GM23338 (cell line): ENCODE measurements around the gene NFKBIZ. TPM values are rescaled to one million over a fixed set of nuclear protein-coding genes. Genes with fewer than 3 reads are reported as not detected.

Experiments used
- ATAC-seq: fragments of 200-7000 bp; cut with Tn5 transposase; 3 replicates; pipeline ENCODE4 v1.9.1; 2020
- DNase-seq: peaks from one replicate; pipeline ENCODE4 v3.0.0-alpha.2; 2015; ENCODE audit warnings: low spot score
- H2AFZ ChIP-seq: fragments of 200-600 bp; sonication (generic); 2 replicates; pipeline ENCODE4 v1.8.0; 2016; ENCODE audit warnings: antibody characterized with exemption, mild to moderate bottlenecking, moderate library complexity
- H3F3A ChIP-seq: fragments of 200-600 bp; sonication (generic); replicated peaks from 2 replicates; pipeline ENCODE4 v1.8.0; 2017; ENCODE audit warnings: antibody characterized with exemption, mixed run types, low read depth
- H3K27ac ChIP-seq: fragments of 200-600 bp; sonication (generic); 2 replicates; pipeline ENCODE4 v1.6.1; 2016; ENCODE audit warnings: low read depth
- H3K27me3 ChIP-seq: fragments of 200-600 bp; sonication (generic); 2 replicates; pipeline ENCODE4 v1.8.0; 2016; ENCODE audit warnings: mild to moderate bottlenecking, mixed run types, moderate library complexity; ENCODE audit not compliant: insufficient read depth
- H3K36me3 ChIP-seq: fragments of 200-600 bp; sonication (generic); 2 replicates; pipeline ENCODE4 v1.8.0; 2016; ENCODE audit warnings: mild to moderate bottlenecking; ENCODE audit not compliant: insufficient read depth
- H3K4me1 ChIP-seq: fragments of 200-600 bp; sonication (generic); 2 replicates; pipeline ENCODE4 v1.8.0; 2016; ENCODE audit warnings: mild to moderate bottlenecking, moderate library complexity; ENCODE audit not compliant: insufficient read depth
- H3K4me2 ChIP-seq: fragments of 200-600 bp; sonication (generic); 2 replicates; pipeline ENCODE4 v1.7.1; 2017; ENCODE audit warnings: mixed run types
- H3K4me3 ChIP-seq: fragments of 200-600 bp; sonication (generic); 2 replicates; pipeline ENCODE4 v1.6.1; 2016; ENCODE audit warnings: mixed run types
- H3K79me2 ChIP-seq: fragments of 200-600 bp; sonication (generic); replicated peaks from 2 replicates; pipeline ENCODE4 v1.8.0; 2017; ENCODE audit warnings: mild to moderate bottlenecking; ENCODE audit not compliant: insufficient read depth
- H3K9me2 ChIP-seq: fragments of 200-600 bp; sonication (generic); 2 replicates; pipeline ENCODE4 v1.8.0; 2017; ENCODE audit not compliant: insufficient read depth
- H4K20me1 ChIP-seq: fragments of 200-600 bp; sonication (generic); replicated peaks from 2 replicates; pipeline ENCODE4 v1.8.0; 2017; ENCODE audit warnings: mild to moderate bottlenecking; ENCODE audit not compliant: insufficient read depth
- H3K27ac Mint-ChIP-seq: 2 replicates; pipeline ENCODE4 v1.8.0; 2020; ENCODE audit warnings: inconsistent platforms, mild to moderate bottlenecking, moderate library complexity, mixed read lengths
- H3K27me3 Mint-ChIP-seq: 3 replicates; pipeline ENCODE4 v1.8.0; 2022; ENCODE audit warnings: low read depth, mild to moderate bottlenecking, moderate library complexity, mixed read lengths, inconsistent platforms; ENCODE audit not compliant: insufficient read depth, poor library complexity
- H3K36me3 Mint-ChIP-seq: 3 replicates; pipeline ENCODE4 v1.8.0; 2021; ENCODE audit warnings: low read depth, mild to moderate bottlenecking, inconsistent platforms, moderate library complexity, mixed read lengths
- H3K4me1 Mint-ChIP-seq: 3 replicates; pipeline ENCODE4 v1.8.0; 2020; ENCODE audit warnings: mild to moderate bottlenecking, inconsistent platforms, mixed read lengths
- H3K4me3 Mint-ChIP-seq: 3 replicates; pipeline ENCODE4 v1.8.0; 2021; ENCODE audit warnings: moderate library complexity, mild to moderate bottlenecking, inconsistent platforms, mixed read lengths
- H3K9me3 Mint-ChIP-seq: 3 replicates; pipeline ENCODE4 v1.8.0; 2020; ENCODE audit warnings: moderate library complexity, mild to moderate bottlenecking, inconsistent platforms, mixed read lengths
- CTCF ChIP-seq, 2 experiments: fragments of 200-600 bp in 1 of 2; sonication (generic) in 1 of 2; conservative IDR thresholded peaks; 2 replicates each; pipeline versions ENCODE4 v1.5.1 to v1.6.1; 2016 to 2017; ENCODE audit warnings: antibody characterized with exemption in 2 of 2, low read depth in 2 of 2, mild to moderate bottlenecking in 2 of 2, moderate library complexity in 1 of 2
- EZH2 ChIP-seq: fragments of 200-600 bp; sonication (generic); IDR thresholded peaks from one replicate; pipeline ENCODE4 v1.8.0; 2017; ENCODE audit warnings: antibody characterized with exemption, mild to moderate bottlenecking, low read depth; ENCODE audit not compliant: unreplicated experiment
- NANOG ChIP-seq: IDR thresholded peaks from 2 replicates; pipeline ENCODE4 v1.6.1; 2016; ENCODE audit warnings: antibody characterized with exemption, borderline replicate concordance
- POLR2AphosphoS5 ChIP-seq: IDR thresholded peaks from 2 replicates; pipeline ENCODE4 v1.6.1; 2016; ENCODE audit warnings: antibody characterized with exemption, low read depth
- STAT1 ChIP-seq: IDR thresholded peaks from one replicate; pipeline ENCODE4 v1.6.1; 2016; ENCODE audit warnings: antibody characterized with exemption; ENCODE audit not compliant: unreplicated experiment
- ZNF114 ChIP-seq: fragments of 250-450 bp; sonication (Bioruptor Pico); IDR thresholded peaks from 2 replicates; pipeline ENCODE4 v1.5.0; 2020; ENCODE audit warnings: mild to moderate bottlenecking, moderate library complexity
- ZNF331 ChIP-seq: fragments of 250-450 bp; sonication (Bioruptor Pico); IDR thresholded peaks from 2 replicates; pipeline ENCODE4 v1.5.0; 2020; ENCODE audit warnings: low read depth, mild to moderate bottlenecking, moderate library complexity
- polyA plus RNA-seq: library from polyadenylated mRNA; unstranded; fragments of >200 nt; fragmentation: Nextera tagmentation; extraction: Ambion mirVana; gene quantifications from 2 replicates; pipeline ENCODE4 v1.2.1, GENCODE V29; 2016
- total RNA-seq: library from RNA; depleted of rRNA; stranded (reverse); fragments of >200 nt; shearing (Covaris generic); gene quantifications from 2 replicates; pipeline ENCODE4 v1.2.3, GENCODE V29; 2014
- TF ChIP-seq, protein P1 (sequence below): IDR thresholded peaks from one replicate; pipeline ENCODE4 v1.6.1; 2018; ENCODE audit warnings: antibody characterized with exemption; ENCODE audit not compliant: unreplicated experiment
- TF ChIP-seq, protein P2 (sequence below): IDR thresholded peaks from 2 replicates; pipeline ENCODE4 v1.6.1; 2016; ENCODE audit warnings: antibody characterized with exemption
- TF ChIP-seq, protein P3 (sequence below): fragments of 250-450 bp; sonication (Bioruptor Pico); IDR thresholded peaks from 2 replicates; pipeline ENCODE4 v1.5.0; 2020; ENCODE audit warnings: mild to moderate bottlenecking, moderate library complexity

The NFKBIZ gene
- total and polyA plus RNA-seq, 2 experiments from 2014 or later, result 14.1 to 18.2 TPM

GRCh38 chr3:101862416-101863165 is 13.3 kb downstream of the NFKBIZ start:
- Mint-ChIP-seq H3K36me3 (peaks cover 37% of the 10 kb centered on the region), H3K4me1 (peaks cover 4% of the 10 kb centered on the region; the same call in 2 of the 3 replicates), H3K27me3 (peaks cover 2% of the 10 kb centered on the region), H3K4me3 (no peak overlapping the region), H3K9me3 (no peaks in the 10 kb centered on the region), H3K27ac (no peak overlapping the region)
- Histone ChIP-seq H3K4me3 (no peak overlapping the region), H3F3A (peaks cover 3% of the 10 kb centered on the region; the same call in 1 of the 2 replicates), H3K36me3 (peaks cover 22% of the 10 kb centered on the region), H3K4me1 (no peaks in the 10 kb centered on the region), H4K20me1 (peaks cover 11% of the 10 kb centered on the region; the same call in 1 of the 2 replicates), H3K27me3 (no peaks in the 10 kb centered on the region), H3K27ac (0 out of 2 replicates have a peak overlapping the region, but pooled peaks have one; percentile 20), H2AFZ (no peak overlapping the region), H3K79me2 (no peaks in the 10 kb centered on the region), H3K4me2 (no peak overlapping the region), H3K9me2 (no peaks in the 10 kb centered on the region)
- TF ChIP-seq CTCF (conservative IDR thresholded peaks at IDR 0.05; ENCODE audit: low read depth in 2 of 2) (no peak), EZH2 (no peak), NANOG (no peak), POLR2AphosphoS5 (no peak), ZNF114 (no peak), ZNF331 (CRISPR knock-in tag) (no peak), STAT1 (no peak)
- TF ChIP-seq, protein P1, sequence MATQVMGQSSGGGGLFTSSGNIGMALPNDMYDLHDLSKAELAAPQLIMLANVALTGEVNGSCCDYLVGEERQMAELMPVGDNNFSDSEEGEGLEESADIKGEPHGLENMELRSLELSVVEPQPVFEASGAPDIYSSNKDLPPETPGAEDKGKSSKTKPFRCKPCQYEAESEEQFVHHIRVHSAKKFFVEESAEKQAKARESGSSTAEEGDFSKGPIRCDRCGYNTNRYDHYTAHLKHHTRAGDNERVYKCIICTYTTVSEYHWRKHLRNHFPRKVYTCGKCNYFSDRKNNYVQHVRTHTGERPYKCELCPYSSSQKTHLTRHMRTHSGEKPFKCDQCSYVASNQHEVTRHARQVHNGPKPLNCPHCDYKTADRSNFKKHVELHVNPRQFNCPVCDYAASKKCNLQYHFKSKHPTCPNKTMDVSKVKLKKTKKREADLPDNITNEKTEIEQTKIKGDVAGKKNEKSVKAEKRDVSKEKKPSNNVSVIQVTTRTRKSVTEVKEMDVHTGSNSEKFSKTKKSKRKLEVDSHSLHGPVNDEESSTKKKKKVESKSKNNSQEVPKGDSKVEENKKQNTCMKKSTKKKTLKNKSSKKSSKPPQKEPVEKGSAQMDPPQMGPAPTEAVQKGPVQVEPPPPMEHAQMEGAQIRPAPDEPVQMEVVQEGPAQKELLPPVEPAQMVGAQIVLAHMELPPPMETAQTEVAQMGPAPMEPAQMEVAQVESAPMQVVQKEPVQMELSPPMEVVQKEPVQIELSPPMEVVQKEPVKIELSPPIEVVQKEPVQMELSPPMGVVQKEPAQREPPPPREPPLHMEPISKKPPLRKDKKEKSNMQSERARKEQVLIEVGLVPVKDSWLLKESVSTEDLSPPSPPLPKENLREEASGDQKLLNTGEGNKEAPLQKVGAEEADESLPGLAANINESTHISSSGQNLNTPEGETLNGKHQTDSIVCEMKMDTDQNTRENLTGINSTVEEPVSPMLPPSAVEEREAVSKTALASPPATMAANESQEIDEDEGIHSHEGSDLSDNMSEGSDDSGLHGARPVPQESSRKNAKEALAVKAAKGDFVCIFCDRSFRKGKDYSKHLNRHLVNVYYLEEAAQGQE, result no peak
- TF ChIP-seq, protein P2, sequence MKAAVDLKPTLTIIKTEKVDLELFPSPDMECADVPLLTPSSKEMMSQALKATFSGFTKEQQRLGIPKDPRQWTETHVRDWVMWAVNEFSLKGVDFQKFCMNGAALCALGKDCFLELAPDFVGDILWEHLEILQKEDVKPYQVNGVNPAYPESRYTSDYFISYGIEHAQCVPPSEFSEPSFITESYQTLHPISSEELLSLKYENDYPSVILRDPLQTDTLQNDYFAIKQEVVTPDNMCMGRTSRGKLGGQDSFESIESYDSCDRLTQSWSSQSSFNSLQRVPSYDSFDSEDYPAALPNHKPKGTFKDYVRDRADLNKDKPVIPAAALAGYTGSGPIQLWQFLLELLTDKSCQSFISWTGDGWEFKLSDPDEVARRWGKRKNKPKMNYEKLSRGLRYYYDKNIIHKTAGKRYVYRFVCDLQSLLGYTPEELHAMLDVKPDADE, result no peak
- TF ChIP-seq, protein P3, sequence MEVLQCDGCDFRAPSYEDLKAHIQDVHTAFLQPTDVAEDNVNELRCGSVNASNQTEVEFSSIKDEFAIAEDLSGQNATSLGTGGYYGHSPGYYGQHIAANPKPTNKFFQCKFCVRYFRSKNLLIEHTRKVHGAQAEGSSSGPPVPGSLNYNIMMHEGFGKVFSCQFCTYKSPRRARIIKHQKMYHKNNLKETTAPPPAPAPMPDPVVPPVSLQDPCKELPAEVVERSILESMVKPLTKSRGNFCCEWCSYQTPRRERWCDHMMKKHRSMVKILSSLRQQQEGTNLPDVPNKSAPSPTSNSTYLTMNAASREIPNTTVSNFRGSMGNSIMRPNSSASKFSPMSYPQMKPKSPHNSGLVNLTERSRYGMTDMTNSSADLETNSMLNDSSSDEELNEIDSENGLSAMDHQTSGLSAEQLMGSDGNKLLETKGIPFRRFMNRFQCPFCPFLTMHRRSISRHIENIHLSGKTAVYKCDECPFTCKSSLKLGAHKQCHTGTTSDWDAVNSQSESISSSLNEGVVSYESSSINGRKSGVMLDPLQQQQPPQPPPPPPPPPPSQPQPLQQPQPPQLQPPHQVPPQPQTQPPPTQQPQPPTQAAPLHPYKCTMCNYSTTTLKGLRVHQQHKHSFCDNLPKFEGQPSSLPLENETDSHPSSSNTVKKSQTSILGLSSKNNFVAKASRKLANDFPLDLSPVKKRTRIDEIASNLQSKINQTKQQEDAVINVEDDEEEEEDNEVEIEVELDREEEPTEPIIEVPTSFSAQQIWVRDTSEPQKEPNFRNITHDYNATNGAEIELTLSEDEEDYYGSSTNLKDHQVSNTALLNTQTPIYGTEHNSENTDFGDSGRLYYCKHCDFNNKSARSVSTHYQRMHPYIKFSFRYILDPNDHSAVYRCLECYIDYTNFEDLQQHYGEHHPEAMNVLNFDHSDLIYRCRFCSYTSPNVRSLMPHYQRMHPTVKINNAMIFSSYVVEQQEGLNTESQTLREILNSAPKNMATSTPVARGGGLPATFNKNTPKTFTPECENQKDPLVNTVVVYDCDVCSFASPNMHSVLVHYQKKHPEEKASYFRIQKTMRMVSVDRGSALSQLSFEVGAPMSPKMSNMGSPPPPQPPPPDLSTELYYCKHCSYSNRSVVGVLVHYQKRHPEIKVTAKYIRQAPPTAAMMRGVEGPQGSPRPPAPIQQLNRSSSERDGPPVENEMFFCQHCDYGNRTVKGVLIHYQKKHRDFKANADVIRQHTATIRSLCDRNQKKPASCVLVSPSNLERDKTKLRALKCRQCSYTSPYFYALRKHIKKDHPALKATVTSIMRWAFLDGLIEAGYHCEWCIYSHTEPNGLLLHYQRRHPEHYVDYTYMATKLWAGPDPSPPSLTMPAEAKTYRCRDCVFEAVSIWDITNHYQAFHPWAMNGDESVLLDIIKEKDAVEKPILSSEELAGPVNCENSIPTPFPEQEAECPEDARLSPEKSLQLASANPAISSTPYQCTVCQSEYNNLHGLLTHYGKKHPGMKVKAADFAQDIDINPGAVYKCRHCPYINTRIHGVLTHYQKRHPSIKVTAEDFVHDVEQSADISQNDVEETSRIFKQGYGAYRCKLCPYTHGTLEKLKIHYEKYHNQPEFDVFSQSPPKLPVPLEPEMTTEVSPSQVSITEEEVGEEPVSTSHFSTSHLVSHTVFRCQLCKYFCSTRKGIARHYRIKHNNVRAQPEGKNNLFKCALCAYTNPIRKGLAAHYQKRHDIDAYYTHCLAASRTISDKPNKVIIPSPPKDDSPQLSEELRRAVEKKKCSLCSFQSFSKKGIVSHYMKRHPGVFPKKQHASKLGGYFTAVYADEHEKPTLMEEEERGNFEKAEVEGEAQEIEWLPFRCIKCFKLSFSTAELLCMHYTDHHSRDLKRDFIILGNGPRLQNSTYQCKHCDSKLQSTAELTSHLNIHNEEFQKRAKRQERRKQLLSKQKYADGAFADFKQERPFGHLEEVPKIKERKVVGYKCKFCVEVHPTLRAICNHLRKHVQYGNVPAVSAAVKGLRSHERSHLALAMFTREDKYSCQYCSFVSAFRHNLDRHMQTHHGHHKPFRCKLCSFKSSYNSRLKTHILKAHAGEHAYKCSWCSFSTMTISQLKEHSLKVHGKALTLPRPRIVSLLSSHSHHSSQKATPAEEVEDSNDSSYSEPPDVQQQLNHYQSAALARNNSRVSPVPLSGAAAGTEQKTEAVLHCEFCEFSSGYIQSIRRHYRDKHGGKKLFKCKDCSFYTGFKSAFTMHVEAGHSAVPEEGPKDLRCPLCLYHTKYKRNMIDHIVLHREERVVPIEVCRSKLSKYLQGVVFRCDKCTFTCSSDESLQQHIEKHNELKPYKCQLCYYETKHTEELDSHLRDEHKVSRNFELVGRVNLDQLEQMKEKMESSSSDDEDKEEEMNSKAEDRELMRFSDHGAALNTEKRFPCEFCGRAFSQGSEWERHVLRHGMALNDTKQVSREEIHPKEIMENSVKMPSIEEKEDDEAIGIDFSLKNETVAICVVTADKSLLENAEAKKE (CRISPR knock-in tag), result no peak
- no peak; the same call in 2 of the 3 replicates for ATAC-seq
- DNase-seq, result no peak
